GM19099 (cell line): Measurements from ENCODE around the gene ZSCAN5A.

Experiments
- POLR2A ChIP-seq: IDR thresholded peaks from 3 replicates; pipeline ENCODE4 v1.6.1; 2011; ENCODE audit warnings: low read depth; ENCODE audit not compliant: insufficient read length; ENCODE audit errors: extremely low read depth

The ZSCAN5A gene

DNA sequence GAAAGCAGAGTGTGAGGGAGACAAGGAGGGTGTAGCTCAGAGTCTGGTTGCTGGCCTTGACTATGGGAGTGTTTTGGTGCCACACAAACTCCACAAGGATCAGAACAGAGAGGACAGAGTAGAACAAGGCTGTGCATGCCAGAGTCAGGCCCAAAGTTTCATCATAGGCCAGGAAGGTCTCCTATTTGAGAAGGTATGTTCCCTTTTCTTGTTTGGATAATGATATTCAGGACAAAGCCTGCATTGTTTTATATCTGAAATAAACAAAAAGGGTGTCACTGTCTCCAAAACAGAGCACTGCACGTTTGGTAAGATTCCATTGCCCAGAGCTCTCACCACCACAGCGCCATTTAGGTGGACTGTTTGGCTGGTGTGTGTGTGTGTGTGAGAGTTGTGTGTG lies 3.1 kb upstream of the ZSCAN5A start:
- no peak for TF ChIP-seq POLR2A

DNA sequence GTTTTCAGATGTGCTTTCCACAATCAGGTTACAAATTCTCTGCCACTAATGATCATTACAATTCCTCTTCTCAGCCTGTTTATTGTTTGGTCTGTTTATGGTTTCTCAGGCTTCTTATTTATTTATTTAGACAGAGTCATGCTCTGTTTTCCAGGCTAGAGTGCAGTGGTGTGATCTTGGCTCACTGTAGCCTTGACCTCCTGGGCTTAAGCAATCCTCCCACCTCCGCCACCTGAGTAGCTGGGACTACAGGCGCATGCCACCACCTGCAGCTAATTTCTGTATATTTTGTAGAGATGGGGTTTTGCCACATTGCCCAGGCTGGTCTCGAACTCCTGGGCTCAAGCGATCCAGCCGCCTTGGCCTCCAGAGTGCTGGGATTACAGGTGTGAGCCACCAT lies 2.1 kb upstream of the ZSCAN5A start:
- TF ChIP-seq POLR2A: no peak

DNA sequence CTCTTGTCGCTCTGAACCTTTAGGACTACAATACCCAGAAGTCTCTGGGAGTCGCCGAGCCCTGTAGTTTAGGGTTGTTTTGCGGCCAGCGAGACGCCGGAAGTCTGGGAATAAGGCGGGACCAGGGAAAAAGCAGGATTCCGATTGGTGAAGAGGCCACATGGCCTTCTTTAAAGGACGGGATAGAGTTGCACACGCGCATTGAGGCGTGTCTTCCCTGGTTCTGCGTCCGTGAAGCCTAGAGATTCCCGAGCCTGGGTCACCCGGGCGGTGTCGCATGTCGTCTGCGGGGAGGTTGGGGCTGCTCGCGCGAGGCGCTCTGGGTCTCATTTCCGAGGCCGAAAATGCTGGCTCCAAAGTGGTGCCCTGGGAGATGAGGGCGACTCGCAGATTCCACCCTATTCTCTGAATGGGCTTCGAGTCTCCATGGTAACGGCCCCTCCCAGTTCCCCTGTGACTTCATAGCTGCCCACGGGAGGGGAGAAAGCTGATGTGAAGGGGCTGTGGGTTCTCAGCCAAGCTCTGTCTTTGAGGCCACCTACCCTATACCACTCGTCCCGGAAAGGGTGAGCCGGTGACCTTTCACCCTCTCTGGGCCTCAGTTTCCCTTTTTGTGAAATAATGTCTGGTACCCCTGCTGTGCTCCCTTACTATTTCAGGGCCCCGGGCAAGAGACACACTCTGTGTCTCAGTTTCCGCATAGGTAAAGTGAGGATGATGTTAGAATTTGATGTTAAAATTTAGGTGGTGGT lies 614 bp upstream of the ZSCAN5A start:
- TF ChIP-seq POLR2A: peak; percentile 41

DNA sequence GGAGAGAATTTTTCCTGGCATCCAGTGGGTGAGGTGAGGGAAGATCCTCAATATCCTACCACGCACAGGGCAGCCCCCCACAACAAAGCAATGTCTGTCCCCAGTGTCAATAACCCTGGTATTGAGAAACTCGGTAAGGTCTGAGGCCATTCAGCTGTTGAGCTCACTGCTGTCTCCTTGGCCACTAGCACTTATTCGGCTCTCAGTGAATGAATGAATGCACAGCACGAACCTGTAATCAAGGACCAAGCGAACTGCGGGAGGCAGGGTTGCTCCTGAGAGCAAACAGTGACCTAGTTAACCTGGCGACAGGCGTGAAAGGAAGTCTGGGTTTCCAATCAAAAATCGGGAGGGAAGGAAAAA lies 640 bp downstream of the ZSCAN5A start:
- TF ChIP-seq POLR2A: no peak

DNA sequence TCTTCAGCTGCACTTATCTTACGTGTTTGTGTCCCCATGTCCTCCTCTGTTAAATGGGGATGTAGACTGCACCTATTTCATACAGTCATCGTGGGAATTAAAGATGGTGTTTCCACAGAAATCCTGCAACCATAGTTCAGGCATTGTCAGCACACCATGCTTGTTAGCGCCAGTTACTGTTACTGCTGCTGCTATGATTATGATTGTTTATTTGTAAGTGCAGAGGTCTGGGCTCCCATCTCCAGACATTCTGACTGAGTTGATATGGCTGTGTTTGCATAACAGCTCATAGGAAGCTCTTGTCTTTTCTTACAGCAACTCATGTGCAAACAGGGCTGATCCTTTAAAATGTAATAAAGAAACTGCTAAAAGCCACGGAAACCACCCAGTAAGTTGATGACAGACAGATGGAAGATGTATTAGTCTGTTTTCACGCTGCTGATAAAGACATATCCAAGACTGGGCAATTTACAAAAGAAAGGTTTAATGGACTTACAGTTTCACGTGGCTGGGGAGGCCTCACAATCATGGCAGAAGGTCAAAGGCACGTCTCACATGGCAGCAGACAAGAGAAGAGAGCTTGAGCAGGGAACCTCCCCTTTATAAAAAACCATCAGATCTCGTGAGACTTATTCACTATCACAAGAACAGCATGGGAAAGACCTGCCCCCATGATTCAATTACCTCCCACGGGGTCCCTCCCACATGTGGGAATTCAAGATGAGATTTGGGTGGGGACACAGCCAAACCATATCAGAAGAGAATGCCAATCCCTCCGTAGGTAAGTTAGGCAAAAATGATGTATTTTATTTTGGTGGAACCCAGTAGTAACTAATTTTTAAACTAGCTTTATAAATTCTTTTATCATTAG lies 1.6 kb downstream of the ZSCAN5A start:
- TF ChIP-seq POLR2A: no peak

DNA sequence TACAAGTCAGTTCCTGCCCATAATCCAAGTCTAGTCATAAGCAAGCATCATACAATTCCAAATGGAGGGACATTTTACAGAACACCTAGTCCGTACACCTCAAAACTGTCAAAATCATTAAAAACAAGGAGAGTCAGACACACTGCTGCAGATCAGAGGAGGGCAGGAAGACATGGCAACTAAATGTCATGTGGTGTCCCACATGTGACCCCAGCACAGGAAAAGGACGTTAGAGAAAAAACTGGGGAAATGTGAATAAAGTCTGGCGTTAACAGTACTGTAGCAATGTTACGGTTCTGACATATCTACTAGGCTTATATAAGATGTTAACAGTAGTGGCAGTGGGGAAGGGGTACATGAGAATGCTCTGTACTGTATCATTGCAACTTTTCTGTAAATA lies 2.3 kb downstream of the ZSCAN5A start:
- no peak for TF ChIP-seq POLR2A

DNA sequence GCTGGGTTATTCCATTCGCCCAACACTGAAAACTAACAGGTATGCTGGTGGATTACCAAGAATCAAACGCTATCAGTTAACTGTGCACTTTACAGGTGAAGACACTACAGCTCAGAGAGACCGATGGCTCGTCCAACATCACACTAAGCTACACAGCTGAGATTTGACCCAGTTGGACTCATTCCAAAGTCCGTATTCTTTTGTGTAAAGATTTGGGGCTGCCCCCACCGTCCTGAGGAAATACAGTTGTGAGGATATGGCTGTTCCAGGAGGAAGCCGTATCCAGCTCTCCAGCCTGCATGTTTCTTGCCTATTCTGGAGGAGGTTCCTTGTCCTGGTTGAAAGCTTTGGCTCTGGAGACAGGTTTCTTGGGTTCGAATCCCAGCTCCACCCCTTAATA lies 4.2 kb downstream of the ZSCAN5A start:
- no peak for TF ChIP-seq POLR2A

DNA sequence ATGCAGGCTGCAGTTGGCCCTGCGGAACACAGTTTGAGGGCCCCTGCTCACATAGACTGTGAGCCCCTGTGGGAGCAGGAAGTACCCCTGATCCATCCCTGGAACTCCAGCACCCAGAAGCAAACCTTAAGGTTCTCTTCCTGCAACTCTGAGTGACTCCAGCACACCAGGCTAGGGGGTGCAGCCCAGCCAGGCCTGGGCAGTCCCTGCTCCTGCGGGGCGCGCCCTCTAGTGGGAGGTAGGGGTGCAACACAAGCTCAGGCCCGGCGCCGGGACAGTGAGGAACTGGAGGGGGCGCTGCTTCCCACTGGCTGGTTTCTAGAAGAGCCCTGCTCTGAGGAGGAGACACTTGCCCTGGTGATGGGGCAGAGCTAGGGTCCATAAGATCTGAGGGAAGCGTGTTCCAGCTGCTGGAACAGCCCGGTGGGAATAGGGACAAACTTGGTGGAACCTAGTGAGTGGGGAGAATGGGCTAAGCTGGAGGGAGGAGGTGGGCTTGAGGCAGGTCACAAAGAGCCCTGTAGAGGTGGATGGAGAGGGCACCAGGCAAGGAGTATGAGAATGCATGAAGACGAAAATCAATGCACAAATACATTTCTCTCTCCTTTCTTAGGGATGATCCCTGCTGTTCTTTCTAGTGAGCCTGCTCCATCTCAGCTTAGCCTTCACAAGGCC lies 5.0 kb downstream of the ZSCAN5A start:
- TF ChIP-seq POLR2A: no peak

DNA sequence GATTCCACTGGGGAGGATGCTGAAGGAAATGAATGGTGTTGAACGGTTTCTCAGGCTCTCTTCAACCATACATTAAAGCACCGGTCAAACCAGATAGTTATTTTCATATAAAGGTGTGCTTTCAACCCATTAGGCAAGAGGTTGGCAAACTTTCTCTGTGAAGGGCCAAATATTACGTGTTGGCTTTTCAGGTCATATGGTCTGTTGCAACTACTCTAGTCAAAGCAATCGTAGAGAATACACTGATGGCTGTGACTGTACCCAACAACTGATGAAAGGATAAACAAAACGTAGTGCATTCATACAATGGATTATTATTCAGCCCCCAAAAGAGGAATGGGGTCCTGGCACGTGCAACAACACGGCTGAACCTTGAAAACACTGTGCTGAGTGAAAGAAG lies 5.8 kb downstream of the ZSCAN5A start:
- no peak for TF ChIP-seq POLR2A

DNA sequence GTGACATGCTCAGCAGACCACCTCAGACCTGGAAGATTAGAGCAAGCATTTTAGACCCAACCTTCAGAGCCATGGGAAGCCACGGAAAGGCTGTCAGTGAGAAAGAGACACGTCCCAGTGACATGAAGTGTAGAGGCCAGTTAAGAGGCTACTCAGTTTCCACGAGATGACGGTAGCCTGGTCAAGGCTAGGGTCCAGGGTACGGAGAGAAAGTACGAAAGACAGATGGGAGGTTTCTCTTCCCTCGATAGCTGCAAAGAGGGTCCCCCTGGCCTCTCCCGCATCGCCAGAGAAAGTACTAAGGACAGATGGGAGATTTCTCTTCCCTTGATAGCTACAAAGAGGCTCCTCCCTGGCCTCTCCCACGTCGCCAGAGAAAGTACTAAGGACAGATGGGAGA lies 8.6 kb downstream of the ZSCAN5A start:
- no peak for TF ChIP-seq POLR2A

DNA sequence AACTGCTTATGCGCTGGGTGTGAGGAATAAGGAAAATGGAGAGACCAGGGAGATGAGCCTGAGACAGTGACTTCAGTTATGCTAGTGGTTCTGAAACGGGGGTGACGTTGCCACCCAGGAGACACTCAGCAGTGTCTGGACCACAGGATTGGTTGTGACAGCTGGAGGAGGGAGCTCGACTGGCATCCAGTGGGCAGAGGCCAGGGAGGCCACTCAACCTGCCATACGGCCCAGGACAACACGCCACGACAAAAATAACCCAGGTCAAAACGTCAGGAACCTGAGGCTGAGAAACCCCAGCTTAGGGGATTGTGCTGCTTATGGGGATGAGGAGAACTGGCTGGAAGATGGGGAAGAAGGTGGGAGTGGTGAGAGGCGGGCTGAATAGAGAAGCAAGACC lies 10.4 kb downstream of the ZSCAN5A start:
- TF ChIP-seq POLR2A: no peak

DNA sequence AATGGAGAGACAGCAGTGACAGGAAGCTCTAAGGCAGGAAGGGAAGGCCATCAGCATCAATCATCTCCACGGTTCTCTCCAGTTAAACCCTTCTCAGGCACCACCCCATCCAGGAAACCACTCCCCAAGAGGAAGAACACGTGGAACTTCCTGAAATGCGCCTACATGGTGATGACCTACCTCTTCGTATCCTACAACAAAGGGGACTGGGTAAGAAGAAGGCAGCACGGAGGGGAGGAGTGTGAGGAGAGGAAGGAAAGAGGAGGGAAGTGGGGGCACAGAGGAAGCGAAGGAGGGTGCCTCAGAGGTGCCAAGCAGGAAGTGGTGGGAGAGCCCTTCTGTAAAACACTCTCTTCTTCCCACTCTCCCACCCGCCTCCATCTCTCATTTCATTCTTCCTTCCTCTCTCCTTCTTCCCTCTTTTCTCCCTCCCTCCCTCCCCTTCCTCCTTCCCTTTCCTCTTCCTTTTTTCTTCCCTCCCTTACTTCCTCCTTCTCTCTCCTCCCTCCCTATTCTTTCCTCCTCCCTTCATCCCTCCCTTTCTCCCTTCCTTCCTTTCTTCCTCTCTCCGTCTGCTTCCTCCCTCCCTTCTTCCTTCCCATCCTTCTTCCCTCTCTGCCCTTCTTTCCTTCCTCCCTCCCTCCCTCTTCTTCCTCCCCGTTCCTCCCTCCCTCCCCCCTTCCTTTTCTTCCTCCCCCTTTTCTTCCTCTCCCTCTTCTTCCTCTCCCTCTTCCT lies 12.6 kb downstream of the ZSCAN5A start:
- TF ChIP-seq POLR2A: no peak

DNA sequence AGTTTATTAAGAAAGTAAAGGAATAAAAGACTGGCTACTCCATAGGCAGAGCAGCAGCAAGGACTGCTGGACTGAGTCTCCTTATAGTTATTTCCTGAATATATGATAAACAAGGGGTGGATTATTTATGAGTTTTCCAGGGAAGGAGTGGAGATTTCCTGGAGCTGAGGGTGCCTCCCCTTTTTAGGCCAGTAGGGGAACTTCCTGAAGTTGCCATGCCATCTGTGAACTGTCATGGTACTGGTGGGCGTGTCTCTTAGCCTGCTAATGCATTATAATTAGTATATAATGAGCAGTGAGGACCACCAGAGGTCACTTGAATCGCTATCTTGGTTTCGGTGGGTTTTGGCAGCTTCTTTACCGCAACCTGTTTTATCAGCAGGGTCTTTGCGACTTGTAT lies 13.5 kb downstream of the ZSCAN5A start:
- no peak for TF ChIP-seq POLR2A

DNA sequence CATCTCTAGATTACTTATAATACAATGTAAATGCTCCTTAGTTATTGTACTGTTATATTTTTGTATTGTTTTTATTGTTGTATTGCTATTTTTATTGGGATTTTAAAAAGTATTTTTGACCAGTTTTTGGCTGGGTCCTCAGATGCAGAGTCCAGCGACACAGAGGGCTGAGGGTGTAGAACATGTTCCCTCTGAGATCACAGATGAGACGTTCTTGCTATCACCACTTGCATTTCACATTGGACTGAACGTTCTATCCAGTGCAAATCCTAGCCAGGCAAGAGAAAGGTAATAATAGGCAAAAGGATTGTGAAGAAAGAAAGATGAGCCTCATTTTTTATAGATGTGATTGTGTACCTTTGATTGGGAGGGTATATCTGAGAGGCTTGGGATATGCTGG lies 15.0 kb downstream of the ZSCAN5A start:
- no peak for TF ChIP-seq POLR2A

DNA sequence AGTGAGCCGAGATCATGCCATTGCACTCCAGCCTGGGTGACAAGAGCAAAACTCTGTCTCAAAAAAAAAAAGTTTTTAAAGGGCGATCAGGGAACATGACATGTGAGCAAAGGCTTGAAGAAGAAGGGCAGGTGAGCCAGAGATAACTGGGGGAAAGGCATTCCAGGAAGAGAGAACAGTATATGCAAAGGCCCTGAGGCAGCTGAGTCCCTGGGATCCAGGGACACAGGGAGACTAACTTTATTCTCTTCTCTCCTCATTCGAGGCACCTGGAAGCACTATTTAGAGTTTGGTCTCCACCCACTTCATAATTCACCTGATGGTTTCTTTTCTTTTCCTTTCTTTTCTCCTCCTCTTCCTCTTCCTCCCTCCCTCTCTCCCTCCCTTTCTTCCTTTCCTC lies 17.6 kb downstream of the ZSCAN5A start:
- no peak for TF ChIP-seq POLR2A
